ENCODE results near the gene TMSB15B.
"Not testable (repeated sequence)": the region's sequence is repeated elsewhere in the genome, so short reads cannot be mapped to it uniquely, and the experiment has no call there.

Gene TMSB15B

GRCh38 chrX:103983508-103983907 is 21.1 kb downstream of the TMSB15B start:
- H2BK12ac ChIP-seq (ENCODE audit: low read length); H3K36me3 ChIP-seq (replicated peaks in 1 of 2; ENCODE audit: control insufficient read depth in 2 of 2, insufficient read depth in 2 of 2, low read length in 2 of 2); H3K9me3 ChIP-seq (replicated peaks in 1 of 2; ENCODE audit: control insufficient read depth in 2 of 2, insufficient read depth in 1 of 2, low read depth in 1 of 2, low read length in 2 of 2); H3K18ac ChIP-seq (ENCODE audit: low read length); H2BK120ac ChIP-seq (ENCODE audit: low read depth, low read length); H3K4me2 ChIP-seq (ENCODE audit: insufficient read depth, low read length, poor library complexity, severe bottlenecking); H3K9ac ChIP-seq (ENCODE audit: low read depth, low read length, poor library complexity); H3K79me1 ChIP-seq (ENCODE audit: low read depth, low read length); H4K8ac ChIP-seq (ENCODE audit: low read depth, low read length); H3K4me1 ChIP-seq (ENCODE audit: control insufficient read depth in 2 of 2, insufficient read depth in 1 of 2, low read depth in 1 of 2, low read length in 2 of 2); H2AFZ ChIP-seq (ENCODE audit: low read length); H3K27me3 ChIP-seq (ENCODE audit: control insufficient read depth in 3 of 3, insufficient read depth in 3 of 3, low read depth in 1 of 3, low read length in 3 of 3); DNase-seq (ENCODE audit: low spot score); H4K91ac ChIP-seq (ENCODE audit: low read depth, low read length, poor library complexity); H2AK5ac ChIP-seq (ENCODE audit: low read depth, low read length); H3K4me3 ChIP-seq (ENCODE audit: low read length in 2 of 2); H3K23ac ChIP-seq (ENCODE audit: low read depth, low read length, poor library complexity); H2BK5ac ChIP-seq (ENCODE audit: low read length); H3K14ac ChIP-seq (ENCODE audit: low read length); H3K4ac ChIP-seq (ENCODE audit: low read length); H3K27ac ChIP-seq (replicated peaks; ENCODE audit: low read length); H2BK15ac ChIP-seq (ENCODE audit: low read length): not testable (repeated sequence)
- no CpG with 5 or more reads among the region's 13 CpGs for WGBS, 2 donors (ENCODE audit: extremely low coverage in 2 of 2, insufficient read length in 2 of 2, insufficient replicate concordance in 1 of 2)

GRCh38 chrX:103999234-103999633 is 36.8 kb downstream of the TMSB15B start:
- DNase-seq (ENCODE audit: low spot score): no peak
- no peak overlapping the region for H2BK120ac ChIP-seq (ENCODE audit: low read depth, low read length)
- H3K79me1 ChIP-seq (ENCODE audit: low read depth, low read length): no peaks in the 10 kb centered on the region
- no peak overlapping the region for H2BK5ac ChIP-seq (ENCODE audit: low read length)
- H3K4me1 ChIP-seq (ENCODE audit: control insufficient read depth in 2 of 2, insufficient read depth in 1 of 2, low read depth in 1 of 2, low read length in 2 of 2): no peaks in the 10 kb centered on the region
- H4K91ac ChIP-seq (ENCODE audit: low read depth, low read length, poor library complexity): no peak overlapping the region
- no peak overlapping the region for H2AK5ac ChIP-seq (ENCODE audit: low read depth, low read length)
- no peak overlapping the region for H3K4me3 ChIP-seq (ENCODE audit: low read length in 2 of 2)
- H3K4me2 ChIP-seq (ENCODE audit: insufficient read depth, low read length, poor library complexity, severe bottlenecking): no peak overlapping the region
- no CpG with 5 or more reads among the region's 5 CpGs for WGBS, 2 donors (ENCODE audit: extremely low coverage in 2 of 2, insufficient read length in 2 of 2, insufficient replicate concordance in 1 of 2)
- H2BK15ac ChIP-seq (ENCODE audit: low read length): no peak overlapping the region
- no peak overlapping the region for H4K8ac ChIP-seq (ENCODE audit: low read depth, low read length)
- H2AFZ ChIP-seq (ENCODE audit: low read length): no peak overlapping the region
- H3K23ac ChIP-seq (ENCODE audit: low read depth, low read length, poor library complexity): no peak overlapping the region
- H3K27me3 ChIP-seq (ENCODE audit: control insufficient read depth in 3 of 3, insufficient read depth in 3 of 3, low read depth in 1 of 3, low read length in 3 of 3): peaks cover 0 to 44% (median 0%) of the 10 kb centered on the region in 3 experiments
- no peak overlapping the region for H3K18ac ChIP-seq (ENCODE audit: low read length)
- H3K27ac ChIP-seq (replicated peaks; ENCODE audit: low read length): no peak overlapping the region
- H3K14ac ChIP-seq (ENCODE audit: low read length): no peak overlapping the region
- no peak overlapping the region for H3K9ac ChIP-seq (ENCODE audit: low read depth, low read length, poor library complexity)
- H3K36me3 ChIP-seq (replicated peaks in 1 of 2; ENCODE audit: control insufficient read depth in 2 of 2, insufficient read depth in 2 of 2, low read length in 2 of 2): no peaks in the 10 kb centered on the region
- no peak overlapping the region for H2BK12ac ChIP-seq (ENCODE audit: low read length)
- H3K4ac ChIP-seq (ENCODE audit: low read length): no peak overlapping the region
- no peaks in the 10 kb centered on the region for H3K9me3 ChIP-seq (replicated peaks in 1 of 2; ENCODE audit: control insufficient read depth in 2 of 2, insufficient read depth in 1 of 2, low read depth in 1 of 2, low read length in 2 of 2)

- Histone ChIP-seq H2BK120ac (ENCODE audit: low read depth, low read length) (no peak overlapping the region), H3K4me1 (ENCODE audit: control insufficient read depth in 2 of 2, insufficient read depth in 1 of 2, low read depth in 1 of 2, low read length in 2 of 2) (no peaks in the 10 kb centered on the region), H3K4me2 (ENCODE audit: insufficient read depth, low read length, poor library complexity, severe bottlenecking) (no peak overlapping the region), H2BK5ac (ENCODE audit: low read length) (no peak overlapping the region), H3K27ac (replicated peaks; ENCODE audit: low read length) (no peak overlapping the region), H3K14ac (ENCODE audit: low read length) (no peak overlapping the region), H3K36me3 (replicated peaks in 1 of 2; ENCODE audit: control insufficient read depth in 2 of 2, insufficient read depth in 2 of 2, low read length in 2 of 2) (no peaks in the 10 kb centered on the region), H3K23ac (ENCODE audit: low read depth, low read length, poor library complexity) (no peak overlapping the region), H2AK5ac (ENCODE audit: low read depth, low read length) (no peak overlapping the region), H2AFZ (ENCODE audit: low read length) (no peak overlapping the region), H3K9me3 (replicated peaks in 1 of 2; ENCODE audit: control insufficient read depth in 2 of 2, insufficient read depth in 1 of 2, low read depth in 1 of 2, low read length in 2 of 2) (no peaks in the 10 kb centered on the region), H4K91ac (ENCODE audit: low read depth, low read length, poor library complexity) (no peak overlapping the region), H3K27me3 (ENCODE audit: control insufficient read depth in 3 of 3, insufficient read depth in 3 of 3, low read depth in 1 of 3, low read length in 3 of 3) (peaks cover 0 to 25% (median 0%) of the 10 kb centered on the region in 3 experiments), H4K8ac (ENCODE audit: low read depth, low read length) (no peak overlapping the region), H3K18ac (ENCODE audit: low read length) (no peak overlapping the region), H3K4ac (ENCODE audit: low read length) (no peak overlapping the region), H3K4me3 (ENCODE audit: low read length in 2 of 2) (no peak overlapping the region), H2BK12ac (ENCODE audit: low read length) (no peak overlapping the region), H3K9ac (ENCODE audit: low read depth, low read length, poor library complexity) (no peak overlapping the region), H3K79me1 (ENCODE audit: low read depth, low read length) (no peaks in the 10 kb centered on the region), H2BK15ac (ENCODE audit: low read length) (no peak overlapping the region)
- DNase-seq (ENCODE audit: low spot score): no peak
- WGBS, 2 donors (ENCODE audit: extremely low coverage in 2 of 2, insufficient read length in 2 of 2, insufficient replicate concordance in 1 of 2): no CpG with 5 or more reads among the region's 5 CpGs
Observed at GRCh38 chrX:104008831-104009230, 46.4 kb downstream of the TMSB15B start.

- no peak for DNase-seq (ENCODE audit: low spot score)
Observed at GRCh38 chrX:104013158-104013557, 50.7 kb downstream of the TMSB15B start.

More at GRCh38 chrX:104013158-104013557, 50.7 kb downstream of the TMSB15B start:
- Histone ChIP-seq H3K4me3 (ENCODE audit: low read length in 2 of 2) (no peak overlapping the region), H3K18ac (ENCODE audit: low read length) (no peak overlapping the region), H3K4me1 (ENCODE audit: control insufficient read depth in 2 of 2, insufficient read depth in 1 of 2, low read depth in 1 of 2, low read length in 2 of 2) (no peaks in the 10 kb centered on the region), H3K27ac (replicated peaks; ENCODE audit: low read length) (no peak overlapping the region), H2AFZ (ENCODE audit: low read length) (no peak overlapping the region), H3K4ac (ENCODE audit: low read length) (no peak overlapping the region), H3K23ac (ENCODE audit: low read depth, low read length, poor library complexity) (no peak overlapping the region), H3K9me3 (replicated peaks in 1 of 2; ENCODE audit: control insufficient read depth in 2 of 2, insufficient read depth in 1 of 2, low read depth in 1 of 2, low read length in 2 of 2) (no peaks in the 10 kb centered on the region), H2BK12ac (ENCODE audit: low read length) (no peak overlapping the region), H3K14ac (ENCODE audit: low read length) (no peak overlapping the region), H2BK15ac (ENCODE audit: low read length) (no peak overlapping the region), H4K8ac (ENCODE audit: low read depth, low read length) (no peak overlapping the region), H4K91ac (ENCODE audit: low read depth, low read length, poor library complexity) (no peak overlapping the region), H2BK120ac (ENCODE audit: low read depth, low read length) (no peak overlapping the region), H2BK5ac (ENCODE audit: low read length) (no peak overlapping the region), H3K9ac (ENCODE audit: low read depth, low read length, poor library complexity) (no peak overlapping the region), H3K27me3 (ENCODE audit: control insufficient read depth in 3 of 3, insufficient read depth in 3 of 3, low read depth in 1 of 3, low read length in 3 of 3) (peaks cover 0 to 9% (median 0%) of the 10 kb centered on the region in 3 experiments), H2AK5ac (ENCODE audit: low read depth, low read length) (no peak overlapping the region), H3K79me1 (ENCODE audit: low read depth, low read length) (no peaks in the 10 kb centered on the region), H3K4me2 (ENCODE audit: insufficient read depth, low read length, poor library complexity, severe bottlenecking) (no peak overlapping the region), H3K36me3 (replicated peaks in 1 of 2; ENCODE audit: control insufficient read depth in 2 of 2, insufficient read depth in 2 of 2, low read length in 2 of 2) (no peaks in the 10 kb centered on the region)
- no CpG with 5 or more reads among the region's 24 CpGs for WGBS, 2 donors (ENCODE audit: extremely low coverage in 2 of 2, insufficient read length in 2 of 2, insufficient replicate concordance in 1 of 2)

Measured in neuronal stem cell (in vitro differentiated cells).